HG03354 (cell line): ENCODE measurements around the gene SLIT3.

Source experiments
- ATAC-seq: cut with Tn5 transposase; IDR thresholded peaks from one replicate; pipeline ENCODE4 v1.9.1; 2021; ENCODE audit warnings: mild to moderate bottlenecking; ENCODE audit not compliant: unreplicated experiment, poor library complexity, severe bottlenecking

The SLIT3 gene

GRCh38 chr5:168990679-168991078 lies 310.3 kb downstream of the SLIT3 start:
- no peak for ATAC-seq

GRCh38 chr5:168989731-168990505 lies 311.0 kb downstream of the SLIT3 start:
- ATAC-seq: no peak

- ATAC-seq: no peak
Measured at GRCh38 chr5:168988699-168989098, 312.2 kb downstream of the SLIT3 start.

GRCh38 chr5:168987543-168988300 lies 313.2 kb downstream of the SLIT3 start:
- peak; percentile 86 for ATAC-seq

- no peak for ATAC-seq
Measured at GRCh38 chr5:168985454-168985853, 315.5 kb downstream of the SLIT3 start.

- no peak for ATAC-seq
Measured at GRCh38 chr5:168984135-168984675, 316.7 kb downstream of the SLIT3 start.

- ATAC-seq: no peak
Measured at GRCh38 chr5:168979135-168979534, 321.8 kb downstream of the SLIT3 start.

GRCh38 chr5:168978500-168978899 lies 322.4 kb downstream of the SLIT3 start:
- no peak for ATAC-seq

GRCh38 chr5:168978015-168978414 lies 322.9 kb downstream of the SLIT3 start:
- ATAC-seq: no peak

GRCh38 chr5:168976311-168976970 lies 324.5 kb downstream of the SLIT3 start:
- ATAC-seq: no peak

GRCh38 chr5:168975331-168975730 lies 325.6 kb downstream of the SLIT3 start:
- ATAC-seq: no peak

- no peak for ATAC-seq
Measured at GRCh38 chr5:168974082-168974481, 326.9 kb downstream of the SLIT3 start.

GRCh38 chr5:168972731-168973130 lies 328.2 kb downstream of the SLIT3 start:
- no peak for ATAC-seq

GRCh38 chr5:168971100-168971499 lies 329.8 kb downstream of the SLIT3 start:
- ATAC-seq: no peak

- no peak for ATAC-seq
Measured at GRCh38 chr5:168969326-168969886, 331.5 kb downstream of the SLIT3 start.

GRCh38 chr5:168967882-168968620 lies 332.9 kb downstream of the SLIT3 start:
- no peak for ATAC-seq

- no peak for ATAC-seq
Measured at GRCh38 chr5:168965638-168966037, 335.3 kb downstream of the SLIT3 start.

GRCh38 chr5:168964182-168964581 lies 336.8 kb downstream of the SLIT3 start:
- no peak for ATAC-seq

- ATAC-seq: no peak
Measured at GRCh38 chr5:168962306-168962705, 338.6 kb downstream of the SLIT3 start.
